ENCODE results near the gene CD47.

- TF ChIP-seq CTCF (IDR thresholded peaks at IDR 0.05) (no peak), REST (IDR thresholded peaks at IDR 0.05; ENCODE audit: insufficient read depth in 1 of 2, low read depth in 2 of 2, low read length in 1 of 2) (no peak)
Observed at GRCh38 chr3:108051005-108051404, 39.8 kb downstream of the CD47 start.

Measured in Panc1 (cell line).